ENCODE results near the gene PABPC1L. TPM values are rescaled to one million over a fixed set of nuclear protein-coding genes. Genes with fewer than 3 reads are reported as not detected.
A peak's percentile ranks its signal among the peaks of the same experiment; 100 is the strongest.

The PABPC1L gene
- total and polyA plus RNA-seq, 2 of the 13 experiments (the other 11 are each of a cell fraction or from before 2014, with no cell fraction given): 30.8 to 252 TPM

DNA sequence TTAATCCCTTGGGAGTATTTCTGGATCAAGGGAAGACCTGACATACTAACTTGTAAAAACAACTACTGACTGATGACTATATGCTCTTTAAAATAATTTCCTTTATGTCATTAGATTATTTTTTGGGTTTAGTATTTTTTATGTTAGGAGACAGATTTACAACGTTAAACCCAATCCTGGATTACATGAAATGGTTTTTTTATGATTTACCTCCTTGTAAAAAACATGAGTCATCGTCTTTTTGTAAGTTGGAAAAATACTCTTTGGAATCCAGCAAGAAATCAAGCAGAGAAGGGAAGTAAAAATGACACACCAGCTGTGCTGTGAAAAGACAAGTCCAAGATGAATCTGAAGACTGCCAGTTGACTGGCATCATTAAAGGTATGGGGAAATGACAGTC is 63.2 kb downstream of the PABPC1L start:
- Histone ChIP-seq H4K20me1 (ENCODE audit: insufficient read depth, low read length) (no peaks in the 10 kb centered on the region), H3K27me3 (ENCODE audit: control insufficient read depth in 1 of 2, insufficient read depth in 2 of 2, low read length in 2 of 2) (no peaks in the 10 kb centered on the region), H3K27ac (ENCODE audit: extremely low read length, insufficient read depth, low read length) (no peak overlapping the region), H3K79me2 (ENCODE audit: insufficient read depth, low read length) (peaks cover 31% of the 10 kb centered on the region), H3K4me2 (ENCODE audit: low read depth, low read length) (no peak overlapping the region), H3K9me3 (ENCODE audit: low read length) (no peaks in the 10 kb centered on the region), H3K4me3 (replicated peaks in 1 of 3; ENCODE audit: insufficient read depth in 1 of 3, low read depth in 2 of 3, low read length in 3 of 3) (no peak overlapping the region), H3K4me1 (ENCODE audit: insufficient read depth, low read length) (peaks cover 25% of the 10 kb centered on the region), H3K9ac (ENCODE audit: insufficient read depth, low read depth, low read length) (no peak overlapping the region), H2AFZ (ENCODE audit: low read length) (no peak overlapping the region), H3K36me3 (replicated peaks in 1 of 2; ENCODE audit: control insufficient read depth in 1 of 2, insufficient read depth in 2 of 2, low read length in 2 of 2) (peaks cover 16 to 32% of the 10 kb centered on the region in 2 experiments)
- intact Hi-C loops (cut with micrococcal nuclease; ENCODE audit: unreplicated experiment): no loop called here
- 94% methylated on average over 2 of the region's 2 CpGs for WGBS (ENCODE audit: low lambda C conversion rate)
- no peak for FAIRE-seq
- no TSS peak for BruUV-seq (replicated peaks)
- TF ChIP-seq MAFF (IDR thresholded peaks at IDR 0.05; ENCODE audit: low read depth, low read length) (0 out of 2 replicates have a peak, but pooled peaks have one; percentile 15), SNAPC2 (CRISPR knock-in tag; IDR thresholded peaks at IDR 0.05) (no peak), REXO4 (CRISPR knock-in tag; IDR thresholded peaks at IDR 0.05; ENCODE audit: borderline replicate concordance) (no peak), MAFK (conservative IDR thresholded peaks at IDR 0.05 in 1 of 2, IDR thresholded peaks at IDR 0.05 in 1 of 2; ENCODE audit: low read length in 2 of 2) (peak in 1 of 2 experiments; percentile 38; a peak in 3 of 4 replicates), IKZF4 (CRISPR knock-in tag; IDR thresholded peaks at IDR 0.05; ENCODE audit: borderline replicate concordance, low read depth, not compliant biosample characterization) (no peak), ZBTB37 (CRISPR knock-in tag; IDR thresholded peaks at IDR 0.05) (no peak)
- in situ Hi-C loops (cut with HindIII; ENCODE audit: extremely low pct_ligation_motif_present, low pct_unique_long_range_greater_than_20kb): no loop called here
- no peak for ATAC-seq
- CTCF ChIA-PET (ENCODE audit: low intra/inter-chr PET ratio, low total read pairs): no interaction called here
- no peak for DNase-seq (ENCODE audit: low spot score)
- POLR2A ChIA-PET: no interaction called here

- Histone ChIP-seq H3K36me3 (replicated peaks in 1 of 2; ENCODE audit: control insufficient read depth in 1 of 2, insufficient read depth in 2 of 2, low read length in 2 of 2) (peaks cover 20 to 59% of the 10 kb centered on the region in 2 experiments), H4K20me1 (ENCODE audit: insufficient read depth, low read length) (no peaks in the 10 kb centered on the region), H3K27ac (ENCODE audit: extremely low read length, insufficient read depth, low read length) (no peak overlapping the region), H3K27me3 (ENCODE audit: control insufficient read depth in 1 of 2, insufficient read depth in 2 of 2, low read length in 2 of 2) (no peaks in the 10 kb centered on the region), H3K4me1 (ENCODE audit: insufficient read depth, low read length) (no peaks in the 10 kb centered on the region), H3K9me3 (ENCODE audit: low read length) (no peaks in the 10 kb centered on the region), H3K79me2 (ENCODE audit: insufficient read depth, low read length) (no peaks in the 10 kb centered on the region), H3K4me3 (replicated peaks in 1 of 3; ENCODE audit: insufficient read depth in 1 of 3, low read depth in 2 of 3, low read length in 3 of 3) (no peak overlapping the region), H3K9ac (ENCODE audit: insufficient read depth, low read depth, low read length) (no peak overlapping the region), H3K4me2 (ENCODE audit: low read depth, low read length) (no peak overlapping the region), H2AFZ (ENCODE audit: low read length) (no peak overlapping the region)
- WGBS (ENCODE audit: low lambda C conversion rate): over 99% methylated on average over 4 of the region's 4 CpGs
- no TSS peak for BruUV-seq (replicated peaks)
- ChIA-PET POLR2A (no interaction called here), CTCF (ENCODE audit: low intra/inter-chr PET ratio, low total read pairs) (no interaction called here)
- in situ Hi-C loops (cut with HindIII; ENCODE audit: extremely low pct_ligation_motif_present, low pct_unique_long_range_greater_than_20kb): no loop called here
- no peak for DNase-seq (ENCODE audit: low spot score)
- TF ChIP-seq POLR2G (IDR thresholded peaks at IDR 0.05; ENCODE audit: low read depth, low read length) (0 out of 2 replicates have a peak, but pooled peaks have one; percentile 23), ZFP90 (CRISPR knock-in tag; IDR thresholded peaks at IDR 0.05; ENCODE audit: borderline replicate concordance) (no peak)
- intact Hi-C loops (cut with micrococcal nuclease; ENCODE audit: unreplicated experiment): no loop called here
- FAIRE-seq: no peak
- no peak for ATAC-seq
Observed at GRCh38 chr20:44976698-44977097, 66.8 kb downstream of the PABPC1L start.

Measured in HepG2 (cell line).